Measurements from ENCODE around the gene KCTD8. TPM values are rescaled to one million over a fixed set of nuclear protein-coding genes. Genes with fewer than 3 reads are reported as not detected.
A peak's percentile ranks its signal among the peaks of the same experiment; 100 is the strongest.

Gene KCTD8
- 0.85 and 0.88 TPM in 2 replicates for total RNA-seq (ENCODE audit: low replicate concordance)
- long read RNA-seq, result 0 reads

DNA sequence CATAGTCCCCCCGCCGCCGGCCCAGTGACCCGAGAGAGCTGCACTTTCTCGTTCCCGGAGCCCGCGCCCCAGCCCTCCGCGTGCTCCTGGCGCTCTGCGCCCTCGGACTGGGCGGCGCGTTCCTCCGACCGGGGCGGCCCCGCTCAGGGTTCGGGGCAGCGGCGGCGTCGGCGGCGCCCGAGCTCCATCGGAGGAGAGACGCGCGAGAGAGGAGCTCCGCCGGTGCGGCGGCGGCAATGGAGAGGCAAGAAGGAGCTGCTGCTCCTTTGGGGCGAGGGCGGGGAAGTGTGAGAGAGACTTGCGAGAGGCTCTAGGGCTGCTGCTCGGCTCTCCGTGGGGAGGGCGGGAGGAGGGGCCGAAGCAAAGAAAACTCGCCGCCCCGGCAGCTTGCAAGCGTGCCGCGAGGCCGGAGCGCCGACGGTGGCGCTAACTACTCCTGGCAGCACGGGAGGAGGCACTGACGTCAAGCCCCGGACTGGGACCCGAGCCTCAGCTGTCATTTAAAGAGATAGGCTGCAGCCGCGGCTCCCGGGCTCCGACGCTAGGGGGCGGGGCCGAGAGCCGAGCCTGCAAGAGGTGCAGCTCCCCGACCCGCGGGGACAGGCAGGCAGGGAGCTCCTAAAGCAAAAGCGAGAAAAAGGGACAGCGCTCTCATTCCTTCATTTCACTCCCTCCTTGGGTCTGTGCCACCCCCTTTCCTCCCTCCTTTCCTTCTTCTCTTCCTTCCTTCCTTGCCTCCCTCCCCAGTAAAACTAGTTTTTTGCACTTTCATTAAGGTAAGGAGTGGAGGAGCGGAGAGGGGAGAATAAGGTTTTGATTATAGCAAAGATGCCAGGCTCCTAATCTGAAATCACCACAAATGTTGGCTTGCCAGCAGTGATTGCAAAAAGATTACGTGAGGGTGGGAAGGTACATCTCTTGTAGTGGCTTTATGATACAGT lies at the start of gene KCTD8:
Gene KCTD8, minus strand, starts transcription at position 289 of the 941 bp plus-strand sequence.
- H3K27ac Mint-ChIP-seq, result peak within 1 kb of the TSS; percentile 33
- H3K9me3 Mint-ChIP-seq, result no peaks in the 10 kb centered on the region
- peaks cover 77% of the 10 kb centered on the region for H3K27me3 Mint-ChIP-seq
- no peaks in the 10 kb centered on the region for H3K36me3 Mint-ChIP-seq
- peak; percentile 90 for DNase-seq (ENCODE audit: extremely low spot score, unreplicated experiment)
- TF ChIP-seq, protein P1, sequence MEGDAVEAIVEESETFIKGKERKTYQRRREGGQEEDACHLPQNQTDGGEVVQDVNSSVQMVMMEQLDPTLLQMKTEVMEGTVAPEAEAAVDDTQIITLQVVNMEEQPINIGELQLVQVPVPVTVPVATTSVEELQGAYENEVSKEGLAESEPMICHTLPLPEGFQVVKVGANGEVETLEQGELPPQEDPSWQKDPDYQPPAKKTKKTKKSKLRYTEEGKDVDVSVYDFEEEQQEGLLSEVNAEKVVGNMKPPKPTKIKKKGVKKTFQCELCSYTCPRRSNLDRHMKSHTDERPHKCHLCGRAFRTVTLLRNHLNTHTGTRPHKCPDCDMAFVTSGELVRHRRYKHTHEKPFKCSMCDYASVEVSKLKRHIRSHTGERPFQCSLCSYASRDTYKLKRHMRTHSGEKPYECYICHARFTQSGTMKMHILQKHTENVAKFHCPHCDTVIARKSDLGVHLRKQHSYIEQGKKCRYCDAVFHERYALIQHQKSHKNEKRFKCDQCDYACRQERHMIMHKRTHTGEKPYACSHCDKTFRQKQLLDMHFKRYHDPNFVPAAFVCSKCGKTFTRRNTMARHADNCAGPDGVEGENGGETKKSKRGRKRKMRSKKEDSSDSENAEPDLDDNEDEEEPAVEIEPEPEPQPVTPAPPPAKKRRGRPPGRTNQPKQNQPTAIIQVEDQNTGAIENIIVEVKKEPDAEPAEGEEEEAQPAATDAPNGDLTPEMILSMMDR (conservative IDR thresholded peaks at IDR 0.05), result peak; percentile 90
- peaks cover 5% of the 10 kb centered on the region for H3K4me1 Mint-ChIP-seq (ENCODE audit: unreplicated experiment)
- peak within 1 kb of the TSS; percentile 88 for H3K4me3 Mint-ChIP-seq

GRCh38 chr4:44494810-44495701 lies 46.4 kb upstream of the KCTD8 start:
- no peak overlapping the region for H3K4me3 Mint-ChIP-seq

GRCh38 chr4:44493924-44494323 lies 45.3 kb upstream of the KCTD8 start:
- H3K27ac Mint-ChIP-seq, result no peak overlapping the region
- TF ChIP-seq, protein P1 (conservative IDR thresholded peaks at IDR 0.05), result peak; percentile 70

More at GRCh38 chr4:44494810-44495701, 46.4 kb upstream of the KCTD8 start:
- DNase-seq (ENCODE audit: extremely low spot score, unreplicated experiment), result no peak
- no peaks in the 10 kb centered on the region for H3K36me3 Mint-ChIP-seq
- peaks cover 5% of the 10 kb centered on the region for H3K4me1 Mint-ChIP-seq (ENCODE audit: unreplicated experiment)
- TF ChIP-seq, protein P1 (conservative IDR thresholded peaks at IDR 0.05), result no peak
- peaks cover 2% of the 10 kb centered on the region for H3K27me3 Mint-ChIP-seq
- H3K27ac Mint-ChIP-seq, result no peak overlapping the region
- H3K9me3 Mint-ChIP-seq, result no peaks in the 10 kb centered on the region

GRCh38 chr4:44487341-44487740 lies 38.7 kb upstream of the KCTD8 start:
- Mint-ChIP-seq H3K36me3 (no peaks in the 10 kb centered on the region), H3K4me3 (no peak overlapping the region), H3K4me1 (ENCODE audit: unreplicated experiment) (no peaks in the 10 kb centered on the region), H3K9me3 (peaks cover 5% of the 10 kb centered on the region), H3K27ac (no peak overlapping the region), H3K27me3 (no peaks in the 10 kb centered on the region)
- DNase-seq (ENCODE audit: extremely low spot score, unreplicated experiment), result no peak
- TF ChIP-seq, protein P1 (conservative IDR thresholded peaks at IDR 0.05), result no peak

More at GRCh38 chr4:44493924-44494323, 45.3 kb upstream of the KCTD8 start:
- H3K27me3 Mint-ChIP-seq, result peaks cover 2% of the 10 kb centered on the region
- no peaks in the 10 kb centered on the region for H3K36me3 Mint-ChIP-seq
- peaks cover 5% of the 10 kb centered on the region for H3K4me1 Mint-ChIP-seq (ENCODE audit: unreplicated experiment)
- DNase-seq (ENCODE audit: extremely low spot score, unreplicated experiment), result no peak
- no peaks in the 10 kb centered on the region for H3K9me3 Mint-ChIP-seq
- no peak overlapping the region for H3K4me3 Mint-ChIP-seq

- peaks cover 3% of the 10 kb centered on the region for H3K27me3 Mint-ChIP-seq
- H3K4me3 Mint-ChIP-seq, result no peak overlapping the region
- TF ChIP-seq, protein P1 (conservative IDR thresholded peaks at IDR 0.05), result no peak
- H3K9me3 Mint-ChIP-seq, result peaks cover 2% of the 10 kb centered on the region
- no peak for DNase-seq (ENCODE audit: extremely low spot score, unreplicated experiment)
- H3K27ac Mint-ChIP-seq, result no peak overlapping the region
- H3K4me1 Mint-ChIP-seq (ENCODE audit: unreplicated experiment), result no peaks in the 10 kb centered on the region
- no peaks in the 10 kb centered on the region for H3K36me3 Mint-ChIP-seq
Measured at GRCh38 chr4:44479731-44480130, 31.1 kb upstream of the KCTD8 start.

Measured in type B pancreatic cell (in vitro differentiated cells).